Measurements from ENCODE around the gene KCNC1.

DNA sequence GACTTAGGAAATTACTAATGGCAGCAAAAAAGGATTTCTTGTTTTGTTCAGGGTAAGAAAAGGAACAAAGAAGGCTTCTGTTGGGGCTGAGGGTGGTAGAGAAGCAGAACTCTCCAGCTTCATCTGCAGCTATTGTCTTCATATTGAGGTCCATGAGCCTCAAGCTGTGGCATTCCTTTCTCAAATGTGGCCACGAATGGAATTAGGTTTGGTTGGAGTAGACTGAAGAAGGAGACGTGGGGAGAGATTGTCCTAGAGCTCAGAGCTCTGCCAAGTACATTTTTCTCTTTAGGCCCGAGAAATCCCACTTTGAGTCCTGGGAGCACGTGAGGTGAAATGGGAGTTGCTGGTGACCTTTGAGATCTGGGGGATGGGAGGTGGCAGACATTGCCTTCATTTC lies 41.0 kb upstream of the KCNC1 start:
- TF ChIP-seq, protein P1, sequence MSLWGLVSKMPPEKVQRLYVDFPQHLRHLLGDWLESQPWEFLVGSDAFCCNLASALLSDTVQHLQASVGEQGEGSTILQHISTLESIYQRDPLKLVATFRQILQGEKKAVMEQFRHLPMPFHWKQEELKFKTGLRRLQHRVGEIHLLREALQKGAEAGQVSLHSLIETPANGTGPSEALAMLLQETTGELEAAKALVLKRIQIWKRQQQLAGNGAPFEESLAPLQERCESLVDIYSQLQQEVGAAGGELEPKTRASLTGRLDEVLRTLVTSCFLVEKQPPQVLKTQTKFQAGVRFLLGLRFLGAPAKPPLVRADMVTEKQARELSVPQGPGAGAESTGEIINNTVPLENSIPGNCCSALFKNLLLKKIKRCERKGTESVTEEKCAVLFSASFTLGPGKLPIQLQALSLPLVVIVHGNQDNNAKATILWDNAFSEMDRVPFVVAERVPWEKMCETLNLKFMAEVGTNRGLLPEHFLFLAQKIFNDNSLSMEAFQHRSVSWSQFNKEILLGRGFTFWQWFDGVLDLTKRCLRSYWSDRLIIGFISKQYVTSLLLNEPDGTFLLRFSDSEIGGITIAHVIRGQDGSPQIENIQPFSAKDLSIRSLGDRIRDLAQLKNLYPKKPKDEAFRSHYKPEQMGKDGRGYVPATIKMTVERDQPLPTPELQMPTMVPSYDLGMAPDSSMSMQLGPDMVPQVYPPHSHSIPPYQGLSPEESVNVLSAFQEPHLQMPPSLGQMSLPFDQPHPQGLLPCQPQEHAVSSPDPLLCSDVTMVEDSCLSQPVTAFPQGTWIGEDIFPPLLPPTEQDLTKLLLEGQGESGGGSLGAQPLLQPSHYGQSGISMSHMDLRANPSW (CRISPR knock-in tag; conservative IDR thresholded peaks at IDR 0.05; ENCODE audit: low read depth) = no peak
- TF ChIP-seq SP1 (CRISPR knock-in tag; conservative IDR thresholded peaks at IDR 0.05) (no peak), SMAD4 (CRISPR knock-in tag; IDR thresholded peaks at IDR 0.05) (no peak), ZBTB21 (CRISPR knock-in tag; IDR thresholded peaks at IDR 0.05; ENCODE audit: borderline replicate concordance) (no peak), CREB1 (CRISPR knock-in tag; IDR thresholded peaks at IDR 0.05) (no peak), NR1H2 (CRISPR knock-in tag; IDR thresholded peaks at IDR 0.05) (no peak), TEAD4 (CRISPR knock-in tag; IDR thresholded peaks at IDR 0.05) (no peak)
- TF ChIP-seq, protein P2, sequence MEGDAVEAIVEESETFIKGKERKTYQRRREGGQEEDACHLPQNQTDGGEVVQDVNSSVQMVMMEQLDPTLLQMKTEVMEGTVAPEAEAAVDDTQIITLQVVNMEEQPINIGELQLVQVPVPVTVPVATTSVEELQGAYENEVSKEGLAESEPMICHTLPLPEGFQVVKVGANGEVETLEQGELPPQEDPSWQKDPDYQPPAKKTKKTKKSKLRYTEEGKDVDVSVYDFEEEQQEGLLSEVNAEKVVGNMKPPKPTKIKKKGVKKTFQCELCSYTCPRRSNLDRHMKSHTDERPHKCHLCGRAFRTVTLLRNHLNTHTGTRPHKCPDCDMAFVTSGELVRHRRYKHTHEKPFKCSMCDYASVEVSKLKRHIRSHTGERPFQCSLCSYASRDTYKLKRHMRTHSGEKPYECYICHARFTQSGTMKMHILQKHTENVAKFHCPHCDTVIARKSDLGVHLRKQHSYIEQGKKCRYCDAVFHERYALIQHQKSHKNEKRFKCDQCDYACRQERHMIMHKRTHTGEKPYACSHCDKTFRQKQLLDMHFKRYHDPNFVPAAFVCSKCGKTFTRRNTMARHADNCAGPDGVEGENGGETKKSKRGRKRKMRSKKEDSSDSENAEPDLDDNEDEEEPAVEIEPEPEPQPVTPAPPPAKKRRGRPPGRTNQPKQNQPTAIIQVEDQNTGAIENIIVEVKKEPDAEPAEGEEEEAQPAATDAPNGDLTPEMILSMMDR (IDR thresholded peaks at IDR 0.05) = no peak
- TF ChIP-seq, protein P3, sequence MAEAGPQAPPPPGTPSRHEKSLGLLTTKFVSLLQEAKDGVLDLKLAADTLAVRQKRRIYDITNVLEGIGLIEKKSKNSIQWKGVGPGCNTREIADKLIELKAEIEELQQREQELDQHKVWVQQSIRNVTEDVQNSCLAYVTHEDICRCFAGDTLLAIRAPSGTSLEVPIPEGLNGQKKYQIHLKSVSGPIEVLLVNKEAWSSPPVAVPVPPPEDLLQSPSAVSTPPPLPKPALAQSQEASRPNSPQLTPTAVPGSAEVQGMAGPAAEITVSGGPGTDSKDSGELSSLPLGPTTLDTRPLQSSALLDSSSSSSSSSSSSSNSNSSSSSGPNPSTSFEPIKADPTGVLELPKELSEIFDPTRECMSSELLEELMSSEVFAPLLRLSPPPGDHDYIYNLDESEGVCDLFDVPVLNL (CRISPR knock-in tag; IDR thresholded peaks at IDR 0.05; ENCODE audit: borderline replicate concordance, low read depth) = no peak
- TF ChIP-seq, protein P4, sequence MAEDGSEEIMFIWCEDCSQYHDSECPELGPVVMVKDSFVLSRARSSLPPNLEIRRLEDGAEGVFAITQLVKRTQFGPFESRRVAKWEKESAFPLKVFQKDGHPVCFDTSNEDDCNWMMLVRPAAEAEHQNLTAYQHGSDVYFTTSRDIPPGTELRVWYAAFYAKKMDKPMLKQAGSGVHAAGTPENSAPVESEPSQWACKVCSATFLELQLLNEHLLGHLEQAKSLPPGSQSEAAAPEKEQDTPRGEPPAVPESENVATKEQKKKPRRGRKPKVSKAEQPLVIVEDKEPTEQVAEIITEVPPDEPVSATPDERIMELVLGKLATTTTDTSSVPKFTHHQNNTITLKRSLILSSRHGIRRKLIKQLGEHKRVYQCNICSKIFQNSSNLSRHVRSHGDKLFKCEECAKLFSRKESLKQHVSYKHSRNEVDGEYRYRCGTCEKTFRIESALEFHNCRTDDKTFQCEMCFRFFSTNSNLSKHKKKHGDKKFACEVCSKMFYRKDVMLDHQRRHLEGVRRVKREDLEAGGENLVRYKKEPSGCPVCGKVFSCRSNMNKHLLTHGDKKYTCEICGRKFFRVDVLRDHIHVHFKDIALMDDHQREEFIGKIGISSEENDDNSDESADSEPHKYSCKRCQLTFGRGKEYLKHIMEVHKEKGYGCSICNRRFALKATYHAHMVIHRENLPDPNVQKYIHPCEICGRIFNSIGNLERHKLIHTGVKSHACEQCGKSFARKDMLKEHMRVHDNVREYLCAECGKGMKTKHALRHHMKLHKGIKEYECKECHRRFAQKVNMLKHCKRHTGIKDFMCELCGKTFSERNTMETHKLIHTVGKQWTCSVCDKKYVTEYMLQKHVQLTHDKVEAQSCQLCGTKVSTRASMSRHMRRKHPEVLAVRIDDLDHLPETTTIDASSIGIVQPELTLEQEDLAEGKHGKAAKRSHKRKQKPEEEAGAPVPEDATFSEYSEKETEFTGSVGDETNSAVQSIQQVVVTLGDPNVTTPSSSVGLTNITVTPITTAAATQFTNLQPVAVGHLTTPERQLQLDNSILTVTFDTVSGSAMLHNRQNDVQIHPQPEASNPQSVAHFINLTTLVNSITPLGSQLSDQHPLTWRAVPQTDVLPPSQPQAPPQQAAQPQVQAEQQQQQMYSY (CRISPR knock-in tag; IDR thresholded peaks at IDR 0.05) = no peak
- TF ChIP-seq, protein P5, sequence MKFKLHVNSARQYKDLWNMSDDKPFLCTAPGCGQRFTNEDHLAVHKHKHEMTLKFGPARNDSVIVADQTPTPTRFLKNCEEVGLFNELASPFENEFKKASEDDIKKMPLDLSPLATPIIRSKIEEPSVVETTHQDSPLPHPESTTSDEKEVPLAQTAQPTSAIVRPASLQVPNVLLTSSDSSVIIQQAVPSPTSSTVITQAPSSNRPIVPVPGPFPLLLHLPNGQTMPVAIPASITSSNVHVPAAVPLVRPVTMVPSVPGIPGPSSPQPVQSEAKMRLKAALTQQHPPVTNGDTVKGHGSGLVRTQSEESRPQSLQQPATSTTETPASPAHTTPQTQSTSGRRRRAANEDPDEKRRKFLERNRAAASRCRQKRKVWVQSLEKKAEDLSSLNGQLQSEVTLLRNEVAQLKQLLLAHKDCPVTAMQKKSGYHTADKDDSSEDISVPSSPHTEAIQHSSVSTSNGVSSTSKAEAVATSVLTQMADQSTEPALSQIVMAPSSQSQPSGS (CRISPR knock-in tag; IDR thresholded peaks at IDR 0.05; ENCODE audit: borderline replicate concordance, low read depth) = no peak
